SU-DHL-6 (cell line): ENCODE results near the gene ELF2.

Experiments
- CTCF ChIP-seq: fragments of 200-600 bp; sonication (generic); IDR thresholded peaks from one replicate; pipeline ENCODE4 v1.5.1; 2017; ENCODE audit warnings: antibody characterized with exemption, mild to moderate bottlenecking, low read length, moderate library complexity; ENCODE audit not compliant: insufficient read depth, poor library complexity, severe bottlenecking
- EZH2phosphoT487 ChIP-seq: fragments of 200-600 bp; sonication (generic), shearing (Covaris generic); conservative IDR thresholded peaks from 2 replicates; pipeline ENCODE4 v1.6.1; 2018; ENCODE audit warnings: mild to moderate bottlenecking, antibody characterized with exemption, low read length, moderate library complexity, mixed read lengths

- TF ChIP-seq EZH2phosphoT487 (no peak), CTCF (no peak)
These were observed 1.0 kb upstream of the ELF2 start for GRCh38 chr4:139177869-139178619.
